ENCODE data around the gene STK24. TPM values are rescaled to one million over a fixed set of nuclear protein-coding genes. Genes with fewer than 3 reads are reported as not detected.

Gene STK24
- total RNA-seq, 2 donors from 2014 or later = 50.8 to 80.3 TPM

DNA sequence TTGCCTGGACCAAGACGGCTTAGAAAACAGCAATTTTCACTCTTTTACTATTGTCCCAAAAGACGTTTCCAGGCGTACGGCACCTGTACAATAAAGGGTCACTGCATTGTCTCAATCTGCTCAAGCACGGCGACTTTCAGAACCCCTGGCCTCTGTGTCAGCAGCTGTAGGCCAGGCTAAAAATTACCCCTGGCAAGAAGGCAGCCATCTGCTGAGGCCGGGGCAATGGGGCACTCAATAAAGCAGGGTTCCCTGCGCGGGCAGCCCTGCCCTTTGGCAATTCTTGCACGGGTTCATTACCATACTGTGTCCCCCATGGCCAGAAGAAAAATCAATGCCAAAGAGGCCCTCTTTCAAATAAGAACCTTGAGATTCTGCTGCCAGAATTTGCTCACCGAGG is 52.1 kb downstream of the STK24 start:
- ATAC-seq (ENCODE audit: insufficient number of reproducible peaks, low FRiP score, low read depth) = no peak
- peaks cover 0 to 23% of the 10 kb centered on the region in 2 donors for H3K4me1 ChIP-seq (ENCODE audit: control insufficient read depth in 1 of 2, low read depth in 2 of 2)
- H3K9me3 ChIP-seq = no peaks in the 10 kb centered on the region
- DNase-seq (ENCODE audit: low spot score) = no peak
- H3K27ac ChIP-seq = no peak overlapping the region
- no peaks in the 10 kb centered on the region for H3K27me3 ChIP-seq (replicated peaks; ENCODE audit: insufficient read depth)
- TF ChIP-seq, protein P1, sequence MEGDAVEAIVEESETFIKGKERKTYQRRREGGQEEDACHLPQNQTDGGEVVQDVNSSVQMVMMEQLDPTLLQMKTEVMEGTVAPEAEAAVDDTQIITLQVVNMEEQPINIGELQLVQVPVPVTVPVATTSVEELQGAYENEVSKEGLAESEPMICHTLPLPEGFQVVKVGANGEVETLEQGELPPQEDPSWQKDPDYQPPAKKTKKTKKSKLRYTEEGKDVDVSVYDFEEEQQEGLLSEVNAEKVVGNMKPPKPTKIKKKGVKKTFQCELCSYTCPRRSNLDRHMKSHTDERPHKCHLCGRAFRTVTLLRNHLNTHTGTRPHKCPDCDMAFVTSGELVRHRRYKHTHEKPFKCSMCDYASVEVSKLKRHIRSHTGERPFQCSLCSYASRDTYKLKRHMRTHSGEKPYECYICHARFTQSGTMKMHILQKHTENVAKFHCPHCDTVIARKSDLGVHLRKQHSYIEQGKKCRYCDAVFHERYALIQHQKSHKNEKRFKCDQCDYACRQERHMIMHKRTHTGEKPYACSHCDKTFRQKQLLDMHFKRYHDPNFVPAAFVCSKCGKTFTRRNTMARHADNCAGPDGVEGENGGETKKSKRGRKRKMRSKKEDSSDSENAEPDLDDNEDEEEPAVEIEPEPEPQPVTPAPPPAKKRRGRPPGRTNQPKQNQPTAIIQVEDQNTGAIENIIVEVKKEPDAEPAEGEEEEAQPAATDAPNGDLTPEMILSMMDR (IDR thresholded peaks at IDR 0.05) = no peak
- H3K36me3 ChIP-seq = no peaks in the 10 kb centered on the region
- H3K4me3 ChIP-seq = no peak overlapping the region

DNA sequence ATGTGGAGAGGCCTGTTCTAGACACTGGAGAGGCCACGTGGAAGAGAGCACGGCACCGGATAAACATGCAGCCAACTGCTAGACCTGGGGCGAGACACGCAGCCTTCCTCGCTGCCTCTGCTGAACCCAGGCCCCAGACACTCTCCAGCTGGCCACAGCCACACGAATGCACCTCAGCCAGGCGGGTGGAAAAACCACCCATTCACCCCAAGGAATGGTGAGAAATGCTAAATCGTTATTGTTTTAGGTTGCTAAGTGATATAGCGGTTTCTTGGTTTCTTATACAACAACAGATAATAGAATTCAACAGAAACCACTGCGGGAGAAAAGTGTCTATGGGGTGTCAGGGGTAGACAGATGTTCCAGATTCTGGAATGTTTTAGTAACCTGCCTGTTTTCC is 52.5 kb downstream of the STK24 start:
- no peaks in the 10 kb centered on the region for H3K9me3 ChIP-seq

DNA sequence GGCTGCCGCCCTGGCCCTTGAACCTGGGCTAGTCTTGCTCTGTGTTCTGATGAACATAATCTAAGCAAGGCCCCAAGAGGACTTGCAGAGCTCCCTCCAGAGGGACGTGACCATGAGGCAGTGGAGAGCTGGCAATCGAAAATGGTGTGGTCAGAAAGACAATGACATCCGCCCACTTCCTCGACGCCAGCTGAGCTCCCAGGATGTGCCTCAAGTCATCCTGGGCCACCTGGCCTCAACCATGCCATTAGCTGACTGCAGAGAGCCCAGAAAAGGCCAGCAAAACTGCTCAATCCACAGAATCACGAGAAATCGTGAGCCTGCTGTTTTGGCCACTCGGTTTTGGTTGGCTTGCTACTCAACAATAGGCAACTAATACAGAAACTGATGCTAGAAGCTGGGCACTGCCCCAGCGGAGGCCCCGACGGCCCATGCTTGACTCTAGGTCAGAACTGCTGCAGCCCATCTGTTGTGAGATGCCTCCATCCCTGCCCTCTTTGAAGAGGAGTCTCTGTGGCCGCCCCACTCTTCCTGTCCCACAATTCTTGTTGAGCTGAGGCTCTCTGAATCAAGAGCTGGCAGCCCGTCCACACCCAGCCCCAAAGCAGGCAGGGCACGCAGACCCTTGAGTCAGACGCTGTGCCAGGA is 53.3 kb downstream of the STK24 start:
- Histone ChIP-seq H3K4me3 (no peak overlapping the region), H3K4me1 (ENCODE audit: control insufficient read depth in 1 of 2, low read depth in 2 of 2) (peaks cover 0 to 15% of the 10 kb centered on the region in 2 donors), H3K27me3 (replicated peaks; ENCODE audit: insufficient read depth) (no peaks in the 10 kb centered on the region), H3K36me3 (peaks cover 3% of the 10 kb centered on the region), H3K27ac (no peak overlapping the region), H3K9me3 (no peaks in the 10 kb centered on the region)
- ATAC-seq (ENCODE audit: insufficient number of reproducible peaks, low FRiP score, low read depth) (no peak), DNase-seq (ENCODE audit: low spot score) (no peak)
- TF ChIP-seq, protein P1 (IDR thresholded peaks at IDR 0.05) = no peak

More for the DNA sequence above, 52.5 kb downstream of the STK24 start:
- ATAC-seq (ENCODE audit: insufficient number of reproducible peaks, low FRiP score, low read depth) = no peak
- no peaks in the 10 kb centered on the region for H3K27me3 ChIP-seq (replicated peaks; ENCODE audit: insufficient read depth)
- TF ChIP-seq, protein P1 (IDR thresholded peaks at IDR 0.05) = no peak
- H3K36me3 ChIP-seq = no peaks in the 10 kb centered on the region
- H3K4me3 ChIP-seq = no peak overlapping the region
- H3K4me1 ChIP-seq (ENCODE audit: control insufficient read depth in 1 of 2, low read depth in 2 of 2) = peaks cover 0 to 23% of the 10 kb centered on the region in 2 donors
- H3K27ac ChIP-seq = no peak overlapping the region
- no peak for DNase-seq (ENCODE audit: low spot score)

DNA sequence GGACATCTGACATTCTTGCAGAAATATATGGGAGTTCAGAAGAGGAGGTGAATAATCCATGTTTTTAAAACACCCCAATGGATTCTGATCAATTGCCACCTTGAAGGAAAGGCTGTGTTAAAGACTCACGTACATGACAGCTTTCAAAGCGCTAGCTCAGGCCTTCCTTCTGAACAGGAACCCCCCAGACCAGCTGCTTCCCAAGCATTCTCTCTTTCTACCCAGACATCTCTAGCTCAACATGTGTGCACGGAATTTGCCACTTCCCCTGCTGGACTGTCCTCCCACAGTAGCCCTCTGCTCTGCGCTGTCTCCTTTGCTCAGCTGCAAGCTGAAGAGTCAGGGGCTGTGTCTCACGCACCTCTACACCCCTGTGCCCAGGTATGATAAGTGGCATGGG is 54.5 kb downstream of the STK24 start:
- TF ChIP-seq, protein P1 (IDR thresholded peaks at IDR 0.05) = no peak
- no peak for DNase-seq (ENCODE audit: low spot score)
- no peaks in the 10 kb centered on the region for H3K9me3 ChIP-seq
- no peaks in the 10 kb centered on the region for H3K27me3 ChIP-seq (replicated peaks; ENCODE audit: insufficient read depth)
- no peak for ATAC-seq (ENCODE audit: insufficient number of reproducible peaks, low FRiP score, low read depth)
- H3K36me3 ChIP-seq = peaks cover 3% of the 10 kb centered on the region
- peaks cover 0 to 15% of the 10 kb centered on the region in 2 donors for H3K4me1 ChIP-seq (ENCODE audit: control insufficient read depth in 1 of 2, low read depth in 2 of 2)
- no peak overlapping the region for H3K4me3 ChIP-seq
- H3K27ac ChIP-seq = no peak overlapping the region

DNA sequence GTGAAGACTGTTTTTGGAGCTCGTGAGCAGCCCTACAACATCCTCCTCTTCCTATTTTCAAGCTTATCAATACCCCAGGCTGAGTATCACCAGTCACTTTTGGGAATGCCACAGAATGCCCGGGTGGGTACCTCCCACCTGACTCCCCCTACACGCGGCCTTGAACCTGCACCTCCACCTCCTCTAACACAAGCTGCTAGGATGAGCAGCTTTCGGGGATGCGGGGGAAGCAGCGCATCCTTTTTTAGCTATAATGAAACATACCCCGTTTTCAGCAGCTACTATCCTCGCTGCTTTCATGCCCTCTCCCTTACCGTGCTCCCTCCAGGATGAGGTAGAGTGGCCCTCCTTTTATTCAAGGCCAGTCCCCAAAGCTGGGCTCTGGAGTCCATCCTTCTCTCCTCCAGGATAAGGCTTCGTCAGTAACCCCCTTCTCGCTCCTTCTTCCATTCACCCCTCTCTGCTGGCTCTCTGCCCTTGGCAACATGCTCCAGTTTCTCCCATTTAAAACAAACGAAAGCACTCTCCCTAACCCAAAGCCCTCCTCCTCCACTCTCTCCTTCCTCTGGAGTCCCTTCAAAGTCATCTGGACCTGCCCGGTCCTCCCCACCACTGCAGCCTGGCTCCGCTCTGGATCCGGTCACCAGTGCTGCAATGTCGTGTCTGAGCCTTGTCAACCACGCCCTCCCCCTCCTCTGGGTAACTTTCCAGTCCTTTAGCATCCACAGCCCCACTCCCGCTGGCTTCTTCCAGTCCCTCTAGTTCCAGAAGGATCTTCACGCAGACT is 55.3 kb downstream of the STK24 start:
- H3K9me3 ChIP-seq = no peaks in the 10 kb centered on the region
- no peak overlapping the region for H3K4me3 ChIP-seq
- H3K27me3 ChIP-seq (replicated peaks; ENCODE audit: insufficient read depth) = no peaks in the 10 kb centered on the region
- H3K4me1 ChIP-seq (ENCODE audit: control insufficient read depth in 1 of 2, low read depth in 2 of 2) = peaks cover 0 to 15% of the 10 kb centered on the region in 2 donors
- H3K27ac ChIP-seq = no peak overlapping the region
- TF ChIP-seq, protein P1 (IDR thresholded peaks at IDR 0.05) = no peak
- H3K36me3 ChIP-seq = peaks cover 3% of the 10 kb centered on the region
- DNase-seq (ENCODE audit: low spot score) (no peak), ATAC-seq (ENCODE audit: insufficient number of reproducible peaks, low FRiP score, low read depth) (no peak)
